Measurements from ENCODE around the gene COBL.
"Not testable (repeated sequence)": the region's sequence is repeated elsewhere in the genome, so short reads cannot be mapped to it uniquely, and the experiment has no call there.

COBL gene

GRCh38 chr7:51013218-51013786, 303.3 kb downstream of the COBL start:
- in situ Hi-C loops (cut with MboI; ENCODE audit: low sequenced_read_pairs) = no loop called here

DNA sequence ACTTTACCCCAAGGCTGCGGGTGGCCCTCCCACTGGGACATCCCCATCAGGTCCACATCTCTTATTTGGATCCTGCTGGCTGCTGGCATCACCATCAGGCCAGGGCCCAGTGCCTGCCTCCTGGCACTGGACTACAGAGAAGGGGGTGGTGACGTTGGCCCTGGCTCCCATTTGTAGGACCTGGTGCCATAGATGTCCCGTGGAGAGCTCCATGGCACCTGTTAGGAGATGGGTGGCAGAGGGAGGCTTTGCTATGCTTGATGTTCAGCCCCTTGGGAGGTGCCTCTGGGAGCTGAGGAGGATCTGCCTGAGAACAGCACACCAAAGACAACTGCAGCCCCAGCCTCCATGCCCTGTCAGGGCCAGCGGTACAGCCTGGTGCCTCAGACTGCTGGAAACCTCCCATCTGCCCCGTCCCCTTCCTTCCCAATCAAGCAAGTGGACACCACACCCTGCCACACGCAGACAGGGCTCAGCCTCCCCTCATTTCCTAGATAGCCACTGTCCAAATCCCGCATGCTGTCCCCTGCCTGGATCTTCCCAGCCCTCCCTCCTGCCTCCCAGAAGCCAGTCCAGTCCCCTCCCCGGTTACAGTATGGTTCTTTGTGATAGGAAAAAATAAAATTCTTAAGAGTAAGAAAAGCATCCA, 303.9 kb downstream of the COBL start:
- in situ Hi-C loops (cut with MboI; ENCODE audit: low sequenced_read_pairs) = no loop called here

DNA sequence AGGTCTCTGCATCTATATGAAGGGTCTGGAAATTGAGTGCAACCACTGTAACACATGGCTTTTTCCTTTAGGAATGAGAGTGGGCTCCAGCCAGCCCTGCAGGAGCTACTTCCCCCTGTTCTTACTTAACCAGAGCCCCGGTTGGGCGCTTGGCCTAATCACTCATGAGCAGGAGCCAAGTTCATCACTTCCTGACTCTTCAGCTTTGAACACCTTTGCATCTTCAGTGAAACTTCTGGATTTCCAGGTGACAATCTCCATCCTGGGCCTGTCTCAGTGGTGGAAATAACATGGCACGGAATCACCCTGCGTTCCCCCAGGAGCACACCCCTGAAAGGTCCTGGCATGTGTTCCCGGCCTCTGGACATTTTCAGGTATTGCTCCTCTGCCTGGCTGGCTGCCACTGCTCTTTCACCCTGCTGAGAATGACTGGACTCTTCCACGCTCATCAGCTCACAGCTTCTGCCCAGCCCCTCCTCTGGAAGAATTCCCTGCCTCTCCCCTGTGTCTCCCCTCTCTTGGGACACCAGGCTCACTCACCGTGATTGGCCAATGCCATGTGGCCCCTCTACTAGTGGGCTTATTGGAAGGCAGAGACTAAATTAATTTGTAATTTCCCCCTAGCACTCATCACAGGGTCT, 304.8 kb downstream of the COBL start:
- in situ Hi-C loops (cut with MboI; ENCODE audit: low sequenced_read_pairs) = no loop called here

DNA sequence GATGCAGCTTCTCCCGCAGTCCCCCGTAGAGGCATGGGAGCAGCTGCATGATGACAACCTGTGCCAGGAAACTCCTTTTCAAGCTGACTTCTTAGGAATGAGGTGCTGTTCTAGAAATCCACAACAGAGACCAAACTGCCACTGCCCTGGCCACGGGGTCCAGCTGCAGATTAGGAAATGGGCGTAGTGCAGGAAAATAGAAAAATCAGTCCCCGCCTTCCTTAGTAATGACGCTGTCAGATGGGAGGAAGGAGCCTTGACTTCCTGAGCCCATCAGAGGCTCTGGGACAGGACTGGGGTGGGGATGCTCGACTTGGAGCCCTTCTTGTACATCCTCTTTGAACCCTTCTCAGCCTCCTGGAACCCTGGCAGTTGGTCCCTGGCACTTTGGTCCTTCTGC, 306.1 kb downstream of the COBL start:
- in situ Hi-C loops (cut with MboI; ENCODE audit: low sequenced_read_pairs) = no loop called here

- in situ Hi-C loops (cut with MboI; ENCODE audit: low sequenced_read_pairs) = no loop called here
Observed at GRCh38 chr7:51009716-51010496, 306.7 kb downstream of the COBL start.

DNA sequence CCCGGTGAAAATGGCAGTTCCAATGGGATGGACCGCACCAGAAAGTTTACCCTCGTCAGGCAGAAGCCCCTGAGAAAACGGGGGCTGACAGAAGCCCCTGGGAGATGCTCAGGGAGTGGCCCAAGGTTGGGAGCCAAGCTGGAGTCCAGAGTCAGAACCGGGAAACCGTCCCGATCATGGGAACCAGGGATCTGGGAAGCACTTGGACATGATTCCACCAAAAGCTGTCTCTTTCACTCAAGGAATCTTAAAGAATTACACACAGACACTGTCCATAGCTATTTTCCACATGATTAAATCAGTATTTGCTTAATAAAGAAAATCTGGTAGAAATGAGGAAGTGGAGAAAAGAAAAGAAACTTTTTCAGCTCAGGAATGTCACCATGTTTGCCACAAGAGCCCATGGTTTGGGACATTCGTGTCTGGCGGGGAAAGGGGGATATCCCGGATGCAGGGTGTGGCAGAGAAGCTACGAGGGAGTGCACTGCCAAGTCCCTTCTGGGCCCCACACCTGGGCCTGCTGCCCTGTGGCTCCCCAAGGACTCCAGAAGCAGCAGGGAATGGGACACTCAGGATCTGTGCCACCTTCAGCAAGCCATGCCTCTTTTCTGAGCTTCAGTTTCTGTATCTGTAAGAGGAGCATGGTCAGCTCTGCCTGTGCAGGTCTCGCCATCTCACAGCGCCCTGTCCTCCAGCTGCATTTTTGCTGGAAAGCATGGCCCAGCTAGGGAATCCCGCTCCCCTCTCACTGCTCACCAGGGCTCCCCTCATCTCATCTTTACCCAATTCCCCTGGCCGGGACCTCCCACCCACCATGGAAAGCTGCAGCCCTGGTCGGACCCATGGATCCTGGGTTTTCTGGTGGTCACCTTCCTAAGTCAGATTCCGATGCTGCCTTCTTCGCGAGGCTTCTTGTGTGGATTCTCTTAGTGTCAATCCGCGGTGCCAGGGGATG, 308.8 kb downstream of the COBL start:
- in situ Hi-C loops (cut with MboI; ENCODE audit: low sequenced_read_pairs) = no loop called here

DNA sequence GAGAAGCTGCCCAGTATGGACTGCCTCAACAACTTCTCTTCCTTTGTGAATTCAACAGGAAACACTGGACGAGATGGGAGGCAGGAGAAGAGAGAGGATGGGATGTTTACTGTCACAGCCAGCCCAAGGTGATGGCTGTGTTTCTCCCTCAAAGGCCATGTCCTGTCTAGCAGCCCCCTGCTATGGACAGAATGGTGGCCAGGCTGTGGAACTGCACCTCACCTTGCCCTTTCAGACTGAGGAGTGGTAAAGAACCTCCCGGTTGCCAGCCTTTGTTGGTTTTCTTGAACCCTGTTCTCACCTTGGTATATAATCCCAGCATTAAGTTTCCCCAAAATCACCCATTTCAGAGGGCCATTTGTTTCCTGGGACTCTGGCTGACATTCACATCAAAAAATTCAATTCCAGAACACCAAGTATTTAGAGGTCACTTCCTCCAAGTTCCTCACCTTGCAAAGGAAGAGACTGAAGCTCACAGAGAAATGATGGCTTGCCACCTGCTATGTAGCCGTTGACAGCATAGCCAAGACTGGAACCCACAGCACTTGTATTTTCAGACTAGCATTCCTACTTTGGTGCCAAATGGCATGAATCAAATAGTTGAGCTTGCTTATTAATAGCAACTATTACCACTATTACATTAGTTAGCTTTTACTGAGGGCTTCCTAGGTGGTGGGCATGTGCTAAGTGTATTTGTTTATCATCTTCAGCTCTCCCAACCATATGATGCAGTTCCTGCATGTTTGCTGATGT, 309.9 kb downstream of the COBL start:
- in situ Hi-C loops (cut with MboI; ENCODE audit: low sequenced_read_pairs) = no loop called here

- in situ Hi-C loops (cut with MboI; ENCODE audit: low sequenced_read_pairs) = no loop called here
Observed at GRCh38 chr7:51005074-51005473, 311.5 kb downstream of the COBL start.

DNA sequence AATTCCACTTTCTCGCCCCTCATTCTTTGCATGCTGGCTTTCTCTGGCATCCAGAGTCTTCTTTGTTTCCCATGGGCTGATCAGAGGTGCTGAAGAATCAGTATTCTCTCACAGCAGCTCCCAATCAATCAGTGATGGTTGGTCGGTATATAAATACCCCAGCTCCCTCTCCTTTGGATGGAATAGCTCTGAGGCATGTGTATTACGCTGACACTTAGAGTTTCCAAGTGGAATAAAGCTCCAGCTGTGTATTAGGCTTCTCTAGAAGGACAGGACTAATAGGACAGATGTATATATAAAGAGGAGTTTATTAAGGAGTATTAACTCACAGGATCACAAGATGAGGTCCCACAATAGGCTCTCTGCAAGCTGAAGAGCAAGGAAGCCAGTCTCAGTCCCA, 315.7 kb downstream of the COBL start:
- in situ Hi-C loops (cut with MboI; ENCODE audit: low sequenced_read_pairs) = no loop called here

GRCh38 chr7:50994753-50995319, 321.8 kb downstream of the COBL start:
- in situ Hi-C loops (cut with MboI; ENCODE audit: low sequenced_read_pairs) = no loop called here

- in situ Hi-C loops (cut with MboI; ENCODE audit: low sequenced_read_pairs) = not testable (repeated sequence)
Observed at GRCh38 chr7:50990214-50990613, 326.4 kb downstream of the COBL start.

- in situ Hi-C loops (cut with MboI; ENCODE audit: low sequenced_read_pairs) = no loop called here
Observed at GRCh38 chr7:50988988-50989387, 327.6 kb downstream of the COBL start.

DNA sequence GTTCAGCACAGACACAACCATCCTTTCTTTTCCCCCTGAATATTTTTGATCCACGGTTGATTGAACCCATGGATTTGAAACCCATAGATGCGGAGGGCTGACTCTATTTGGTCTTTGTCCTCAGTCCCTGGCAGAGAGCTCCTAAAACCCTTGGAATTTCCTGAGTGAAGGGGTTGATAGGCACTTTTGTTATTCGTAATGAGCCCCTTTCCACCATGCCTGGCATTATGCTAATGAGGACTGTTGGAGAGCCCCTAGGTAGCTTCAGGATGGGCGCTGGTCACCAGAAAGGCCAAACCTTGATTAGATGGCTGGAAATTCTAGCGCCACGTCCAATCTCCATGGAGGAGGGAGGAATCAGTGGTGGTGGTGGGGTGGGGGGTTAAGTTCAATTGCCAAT, 328.1 kb downstream of the COBL start:
- in situ Hi-C loops (cut with MboI; ENCODE audit: low sequenced_read_pairs) = no loop called here

DNA sequence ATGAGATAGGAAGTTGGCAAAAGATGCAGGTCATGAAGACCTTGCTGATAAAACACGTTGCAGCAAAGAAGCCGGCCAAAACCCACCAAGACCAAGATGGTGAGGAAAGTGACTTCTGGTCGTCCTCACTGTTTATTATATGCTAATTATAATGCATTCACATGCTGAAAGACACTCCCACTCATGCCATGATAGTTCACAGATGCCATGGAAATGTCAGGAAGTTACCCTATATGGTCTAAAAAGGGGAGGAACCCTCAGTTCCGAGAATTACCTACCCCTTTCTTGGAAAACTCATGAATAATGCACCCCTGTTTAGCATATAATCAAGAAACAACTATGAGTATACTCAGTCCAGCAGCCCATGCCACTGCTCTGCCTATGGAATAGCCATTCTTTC, 331.5 kb downstream of the COBL start:
- in situ Hi-C loops (cut with MboI; ENCODE audit: low sequenced_read_pairs) = no loop called here

DNA sequence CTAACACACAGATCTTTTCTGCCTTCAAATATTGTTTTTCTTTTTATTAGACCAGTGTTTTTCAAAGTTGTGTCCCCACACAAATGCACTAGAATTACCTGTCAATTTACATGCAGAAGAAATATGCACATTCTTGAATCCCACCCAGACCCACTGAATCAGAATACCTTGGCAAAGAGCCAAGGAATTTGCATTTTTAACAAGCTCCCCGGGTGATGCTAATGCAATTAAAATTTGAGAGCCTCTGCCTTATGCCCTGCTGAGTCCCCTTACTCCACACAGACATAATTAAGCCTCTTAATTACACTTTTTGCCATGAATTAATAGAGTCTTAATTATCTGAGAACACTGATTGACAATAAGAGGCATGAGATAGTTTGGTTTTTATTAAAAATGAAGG, 332.8 kb downstream of the COBL start:
- in situ Hi-C loops (cut with MboI; ENCODE audit: low sequenced_read_pairs) = no loop called here

- in situ Hi-C loops (cut with MboI; ENCODE audit: low sequenced_read_pairs) = no loop called here
Observed at GRCh38 chr7:50982626-50983025, 334.0 kb downstream of the COBL start.

DNA sequence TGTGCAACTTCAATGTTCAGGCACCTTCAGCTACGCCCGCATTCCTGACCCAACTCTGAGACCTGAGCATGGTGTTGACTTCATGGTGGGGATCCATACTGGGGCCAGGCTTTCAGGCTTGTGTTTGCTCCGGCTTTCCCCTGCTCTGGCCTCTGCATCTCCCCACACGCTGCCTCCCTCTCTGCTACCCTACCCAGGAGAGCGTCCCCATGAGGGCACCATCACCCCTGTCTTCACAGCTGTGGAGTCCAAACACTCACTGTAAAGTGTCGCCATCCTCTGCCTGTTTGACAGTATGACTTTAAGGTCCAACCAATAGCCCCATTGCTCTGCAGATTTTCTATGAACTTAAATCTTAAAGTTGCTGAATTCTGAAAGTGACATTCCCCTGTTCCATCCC, 334.9 kb downstream of the COBL start:
- in situ Hi-C loops (cut with MboI; ENCODE audit: low sequenced_read_pairs) = no loop called here

- in situ Hi-C loops (cut with MboI; ENCODE audit: low sequenced_read_pairs) = no loop called here
Observed at GRCh38 chr7:50980411-50980810, 336.2 kb downstream of the COBL start.

- in situ Hi-C loops (cut with MboI; ENCODE audit: low sequenced_read_pairs) = no loop called here
Observed at GRCh38 chr7:50978633-50979215, 337.9 kb downstream of the COBL start.

All from hTERT RPE-1 (cell line).